ENCODE data around the gene MAPK6. TPM values are rescaled to one million over a fixed set of nuclear protein-coding genes. Genes with fewer than 3 reads are reported as not detected.
"Not testable (repeated sequence)": the region's sequence is repeated elsewhere in the genome, so short reads cannot be mapped to it uniquely, and the experiment has no call there.

MAPK6 gene
- total RNA-seq = 106 TPM

- FAIRE-seq = no peak
Observed at GRCh38 chr15:52018693-52019393, at the start of gene MAPK6. Gene MAPK6 (plus strand): TSS chr15:52019219. CDS start chr15:52046461, 27,242 bp downstream.

GRCh38 chr15:51969728-51970127 lies 49.3 kb upstream of the MAPK6 start:
- DNase-seq (ENCODE audit: low spot score in 2 of 2) (no peak), FAIRE-seq (no peak)

More at GRCh38 chr15:52018693-52019393, at the start of gene MAPK6:
- peak; percentile 99 for DNase-seq (ENCODE audit: low spot score in 2 of 2)

- no peak for DNase-seq (ENCODE audit: low spot score in 2 of 2)
- FAIRE-seq = no peak
Observed at GRCh38 chr15:51970132-51970817, 48.7 kb upstream of the MAPK6 start.

GRCh38 chr15:51971032-51971374 lies 48.0 kb upstream of the MAPK6 start:
- peak; percentile 6 to 17 for DNase-seq (ENCODE audit: low spot score in 2 of 2)
- no peak for FAIRE-seq

- DNase-seq (ENCODE audit: low spot score in 2 of 2) (peak; percentile 71 to 89), FAIRE-seq (no peak)
Observed at GRCh38 chr15:51971375-51972133, 47.5 kb upstream of the MAPK6 start, which contains the start of gene LEO1. Gene LEO1 (minus strand): TSS chr15:51971778. CDS start chr15:51971745, 33 bp downstream.

GRCh38 chr15:51973220-51973619 lies 45.8 kb upstream of the MAPK6 start:
- DNase-seq (ENCODE audit: low spot score in 2 of 2) = no peak
- no peak for FAIRE-seq

GRCh38 chr15:51973775-51974174 lies 45.2 kb upstream of the MAPK6 start:
- DNase-seq (ENCODE audit: low spot score in 2 of 2) (no peak), FAIRE-seq (no peak)

GRCh38 chr15:51982013-51982769 lies 36.8 kb upstream of the MAPK6 start:
- FAIRE-seq = no peak
- peak; percentile 25 to 41 for DNase-seq (ENCODE audit: low spot score in 2 of 2)

GRCh38 chr15:51982770-51983103 lies 36.3 kb upstream of the MAPK6 start:
- DNase-seq (ENCODE audit: low spot score in 2 of 2) = no peak
- no peak for FAIRE-seq

GRCh38 chr15:51991141-51991540 lies 27.9 kb upstream of the MAPK6 start:
- DNase-seq (ENCODE audit: low spot score in 2 of 2) = no peak
- FAIRE-seq = no peak

GRCh38 chr15:51992953-51993352 lies 26.1 kb upstream of the MAPK6 start:
- no peak for FAIRE-seq
- no peak for DNase-seq (ENCODE audit: low spot score in 2 of 2)

GRCh38 chr15:52002351-52002750 lies 16.7 kb upstream of the MAPK6 start:
- FAIRE-seq (no peak), DNase-seq (ENCODE audit: low spot score in 2 of 2) (no peak)

GRCh38 chr15:52003089-52003488 lies 15.9 kb upstream of the MAPK6 start:
- FAIRE-seq = not testable (repeated sequence)

GRCh38 chr15:52003710-52004109 lies 15.3 kb upstream of the MAPK6 start:
- DNase-seq (ENCODE audit: low spot score in 2 of 2) (no peak), FAIRE-seq (no peak)

More at GRCh38 chr15:52003089-52003488, 15.9 kb upstream of the MAPK6 start:
- not testable (repeated sequence) for DNase-seq (ENCODE audit: low spot score in 2 of 2)

GRCh38 chr15:52004806-52005205 lies 14.2 kb upstream of the MAPK6 start:
- no peak for FAIRE-seq

GRCh38 chr15:52005748-52006701 lies 13.0 kb upstream of the MAPK6 start:
- no peak for DNase-seq (ENCODE audit: low spot score in 2 of 2)
- FAIRE-seq = no peak

More at GRCh38 chr15:52004806-52005205, 14.2 kb upstream of the MAPK6 start:
- no peak for DNase-seq (ENCODE audit: low spot score in 2 of 2)

- FAIRE-seq = no peak
- DNase-seq (ENCODE audit: low spot score in 2 of 2) = no peak
Observed at GRCh38 chr15:52006702-52007340, 12.2 kb upstream of the MAPK6 start.

GRCh38 chr15:52008359-52008697 lies 10.7 kb upstream of the MAPK6 start:
- FAIRE-seq (no peak), DNase-seq (ENCODE audit: low spot score in 2 of 2) (no peak)
